Stimulated activated CD4-positive, alpha-beta T cell treated with anti-CD3 and anti-CD28 coated beads, Interleukin-4, amount 100 ng/mL, for 48 hours (primary cell): ENCODE results near the gene VSX1.

Experiments
- DNase-seq, 2 donors: peaks; one replicate each; pipeline ENCODE4 v3.0.0-alpha.2; 2020; ENCODE audit warnings: low read depth in 2 of 2

The VSX1 gene

GRCh38 chr20:25040438-25040831 lies 41.5 kb downstream of the VSX1 start:
- no peak for DNase-seq

DNA sequence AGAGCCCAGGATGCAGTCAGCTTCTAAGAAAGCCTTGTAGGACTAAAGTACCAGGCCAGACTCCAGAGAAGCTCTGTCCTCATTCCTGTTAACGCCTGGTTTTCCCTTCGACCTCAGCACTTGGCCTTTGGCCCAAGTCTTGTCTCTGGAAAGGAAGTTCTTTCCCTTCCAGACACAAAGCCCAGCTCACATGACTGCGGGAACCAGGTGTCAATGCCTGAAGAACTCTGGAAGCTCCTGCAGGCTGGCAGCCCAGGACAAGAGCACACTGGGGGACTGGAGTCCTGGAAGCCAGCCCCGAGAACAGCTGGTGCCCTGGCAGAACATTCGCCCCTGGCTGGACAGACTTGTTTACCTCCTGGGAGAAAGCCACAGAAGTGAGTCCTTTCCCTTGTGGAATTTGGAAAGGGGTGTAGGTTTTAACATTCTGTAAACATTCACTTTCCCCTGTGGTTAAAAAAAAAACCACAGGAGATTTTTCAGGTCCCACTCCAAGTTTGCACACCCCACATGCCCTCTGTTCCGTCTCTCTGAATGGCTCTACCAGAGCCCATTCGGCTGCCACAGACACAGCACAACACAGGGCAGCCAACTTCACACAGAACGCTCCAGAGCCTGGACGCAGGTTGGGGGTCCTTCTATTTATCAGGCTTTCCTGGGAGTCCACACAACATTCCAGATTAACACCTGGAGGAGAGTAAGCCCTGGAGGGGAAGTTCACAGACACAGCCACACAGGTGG lies 42.1 kb downstream of the VSX1 start:
- no peak for DNase-seq

GRCh38 chr20:25038591-25039015 lies 43.3 kb downstream of the VSX1 start:
- DNase-seq: no peak

DNA sequence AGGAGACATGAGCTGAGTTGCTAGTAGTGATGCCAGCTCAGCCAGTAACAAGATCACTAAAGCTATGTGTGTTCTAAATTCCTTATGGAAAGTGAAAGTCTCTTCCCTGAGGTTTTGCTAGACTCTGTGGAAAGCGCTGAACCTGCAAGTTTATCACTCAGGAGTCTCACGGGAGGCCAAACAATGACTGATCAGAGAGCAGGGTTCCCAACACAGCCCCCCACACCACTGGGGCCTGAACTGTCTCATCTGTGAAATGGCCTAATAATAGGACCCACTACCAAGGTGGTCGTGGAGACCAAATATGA lies 43.9 kb downstream of the VSX1 start:
- no peak for DNase-seq

DNA sequence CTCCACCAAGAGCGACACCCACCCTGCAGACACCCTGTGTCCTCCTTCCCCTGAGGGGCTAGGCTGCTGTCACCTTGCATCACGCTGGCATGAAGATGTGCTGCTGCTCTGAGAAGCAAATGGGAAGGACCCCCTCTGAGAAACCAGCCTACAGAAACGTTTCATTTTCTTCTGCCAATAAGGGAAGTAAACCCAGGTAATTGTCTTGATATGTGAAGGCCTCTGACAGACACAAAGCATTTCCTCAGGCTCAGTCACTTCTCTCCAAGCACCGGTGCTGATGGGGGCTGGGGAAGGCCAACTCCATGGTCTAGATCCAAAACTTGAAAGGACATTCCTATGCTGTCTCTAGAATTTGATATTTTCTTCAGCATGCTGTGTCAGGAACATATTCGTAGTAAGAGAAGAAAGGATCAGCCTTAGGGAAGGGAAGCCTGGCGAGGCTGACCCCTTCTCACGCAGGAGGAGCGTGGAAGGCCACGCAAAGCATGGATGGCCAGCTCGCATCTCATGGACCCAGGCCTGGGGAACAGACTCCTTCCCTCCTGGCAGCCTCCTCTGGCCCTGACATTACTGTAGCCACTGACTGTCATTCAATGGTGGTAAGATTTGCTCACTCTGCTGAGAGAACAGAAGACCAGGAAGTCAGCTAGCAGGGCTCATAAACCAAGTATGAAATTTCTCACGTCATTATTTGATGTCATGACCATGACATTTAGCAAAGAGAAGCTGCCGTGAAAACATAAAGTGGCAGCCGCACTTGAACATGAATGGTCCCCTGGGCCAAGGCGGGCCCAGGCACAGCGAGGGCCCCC lies 44.4 kb downstream of the VSX1 start:
- no peak for DNase-seq

- no peak for DNase-seq
These were observed 45.5 kb downstream of the VSX1 start for GRCh38 chr20:25036331-25036936.

DNA sequence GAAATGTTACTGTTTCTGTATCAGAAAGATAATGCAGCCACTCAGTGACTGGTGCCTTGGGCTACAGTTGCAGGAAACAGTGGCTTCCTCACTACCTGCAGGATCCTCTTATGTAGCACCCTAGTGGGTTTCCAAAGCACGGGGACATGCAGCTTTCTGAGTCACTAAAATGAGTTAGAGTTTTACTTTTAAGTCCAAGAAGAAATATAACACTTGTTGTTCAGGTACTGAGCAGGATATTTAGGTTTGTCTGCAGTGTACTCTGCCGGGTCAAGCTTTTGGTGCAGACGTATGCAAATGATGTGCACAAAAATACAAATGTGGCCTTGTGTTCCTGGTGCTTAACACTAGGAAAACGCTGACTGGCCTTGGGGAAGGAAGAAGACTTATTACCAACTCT lies 46.0 kb downstream of the VSX1 start:
- DNase-seq: no peak

DNA sequence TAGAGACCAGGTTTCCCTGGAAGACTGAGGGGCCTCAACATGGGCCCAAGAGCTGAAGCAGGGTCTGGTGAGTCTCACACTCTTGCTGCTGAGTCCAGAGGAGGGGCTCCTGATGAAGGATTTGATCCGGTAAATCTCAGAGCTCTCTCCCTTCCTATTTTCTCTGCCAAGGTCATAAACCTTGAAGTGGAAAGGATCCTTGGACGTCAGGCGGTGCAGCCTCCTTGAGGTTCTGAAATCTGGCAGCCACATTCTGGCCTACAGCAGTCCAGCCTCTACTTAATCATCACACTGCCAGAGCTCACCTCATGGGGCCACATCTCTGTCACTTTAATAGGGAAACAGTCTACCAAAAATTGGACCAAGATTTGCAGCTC lies 48.0 kb downstream of the VSX1 start:
- DNase-seq: no peak

- DNase-seq: no peak
These were observed 48.5 kb downstream of the VSX1 start for GRCh38 chr20:25033265-25033923.

- no peak for DNase-seq
These were observed 49.3 kb downstream of the VSX1 start for GRCh38 chr20:25032478-25033264.

GRCh38 chr20:25032065-25032477 lies 49.9 kb downstream of the VSX1 start:
- DNase-seq: no peak

- DNase-seq: no peak
These were observed 50.7 kb downstream of the VSX1 start for GRCh38 chr20:25031241-25031640.

DNA sequence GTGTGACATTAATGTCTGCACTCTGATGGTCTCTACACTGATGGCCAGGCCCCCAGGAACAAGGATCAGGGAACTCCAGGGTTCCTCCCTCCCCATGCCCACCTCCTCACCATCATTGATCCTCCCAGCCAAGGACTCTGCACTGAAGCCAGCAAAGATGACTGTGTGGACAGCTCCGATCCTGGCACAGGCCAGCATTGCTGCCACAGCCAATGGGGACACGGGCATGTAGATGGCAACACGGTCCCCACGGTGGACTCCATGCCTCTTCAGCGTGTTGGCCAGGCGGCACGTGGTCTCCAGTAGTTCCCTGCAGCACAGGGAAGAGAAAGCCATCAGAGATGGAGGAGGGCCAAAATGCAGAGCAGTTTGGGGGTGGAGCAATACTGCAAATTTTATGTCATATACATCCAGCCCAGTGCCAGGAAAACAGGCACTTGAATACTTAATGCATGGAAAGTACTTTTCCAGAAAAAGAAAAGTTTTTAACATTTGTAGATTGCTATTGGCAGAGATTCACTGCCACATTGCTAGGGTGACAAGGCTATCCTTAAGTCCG lies 51.2 kb downstream of the VSX1 start:
- no peak for DNase-seq

DNA sequence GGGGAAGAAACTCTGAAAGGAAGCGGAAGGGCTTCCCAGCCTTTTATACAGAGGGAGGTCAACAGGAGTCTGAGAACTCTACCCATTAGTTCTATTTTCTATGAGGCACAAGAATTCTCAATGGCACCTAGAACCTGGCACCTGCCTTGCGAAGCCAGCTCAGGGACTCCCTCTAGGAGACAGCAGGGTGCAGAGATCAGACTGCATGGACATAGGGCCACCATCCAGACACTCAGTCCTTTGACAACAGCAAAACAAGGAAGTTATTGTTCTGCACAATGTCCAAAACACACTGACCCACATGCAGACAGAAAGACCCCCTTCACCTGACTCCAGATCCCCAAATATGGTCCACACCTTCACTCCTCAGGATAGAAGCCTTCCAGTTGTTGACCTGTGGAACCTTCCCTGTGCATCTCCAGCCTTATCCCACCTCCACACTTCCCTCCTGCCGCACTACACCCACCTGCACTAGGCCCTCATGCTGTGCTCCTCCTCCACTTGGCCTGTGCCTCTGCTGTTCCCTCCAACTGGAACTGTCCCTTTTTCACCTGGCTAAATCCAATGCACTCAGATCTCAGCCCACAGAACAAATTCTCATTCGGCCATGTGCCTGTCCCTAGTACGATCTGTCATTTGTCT lies 51.8 kb downstream of the VSX1 start:
- DNase-seq: no peak

DNA sequence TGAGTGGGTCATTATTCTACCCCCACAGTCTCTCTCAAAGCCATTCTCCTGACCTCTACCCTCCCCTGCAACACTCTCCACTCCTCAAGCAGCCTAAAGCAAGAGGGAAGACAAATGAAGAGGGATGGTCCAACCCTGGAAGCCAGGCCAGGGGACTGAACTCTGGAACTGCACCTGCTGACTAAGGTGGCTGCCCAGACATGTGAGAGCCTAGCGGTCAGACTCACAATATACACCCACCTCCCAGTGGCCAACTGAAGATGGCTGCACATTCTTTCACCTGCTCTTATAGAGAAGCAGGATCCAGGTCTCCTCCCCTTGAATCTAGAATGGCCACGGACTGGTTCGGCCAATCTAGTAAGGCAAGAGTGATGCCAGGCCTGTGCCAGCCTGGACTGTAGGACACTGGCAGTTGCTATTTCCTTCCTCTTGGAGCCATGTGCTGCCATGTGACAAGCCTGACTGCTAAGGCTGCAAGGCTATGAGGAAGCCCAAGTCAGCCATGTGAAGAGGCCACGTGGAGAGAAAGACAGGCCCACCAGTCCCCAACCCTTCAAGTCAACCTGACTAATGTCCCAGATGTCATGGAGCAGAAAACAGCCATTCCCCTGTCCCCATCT lies 55.8 kb downstream of the VSX1 start:
- DNase-seq: no peak
